HepG2 (cell line): ENCODE data around the gene TMEM271.

Source experiments
- EHMT2 ChIP-seq: fragments of 200-600 bp; sonication (generic); IDR thresholded peaks from 2 replicates; pipeline ENCODE4 v1.7.0; 2017; ENCODE audit warnings: antibody characterized with exemption, low read depth, low read length, borderline replicate concordance
- HDAC1 ChIP-seq: sonication (generic); formaldehyde crosslinking; IDR thresholded peaks from 2 replicates; pipeline ENCODE4 v1.5.1; 2020; ENCODE audit warnings: mild to moderate bottlenecking, missing genetic modification reagents
- HNRNPH1 ChIP-seq: fragments of 200-400 bp; formaldehyde crosslinking; optimal IDR thresholded peaks from 2 replicates; pipeline ENCODE3; 2017; ENCODE audit warnings: mild to moderate bottlenecking, low read depth, low read length
- JARID2 ChIP-seq: sonication (generic); formaldehyde crosslinking; IDR thresholded peaks from 2 replicates; pipeline ENCODE4 v1.8.1; 2023; ENCODE audit warnings: missing genetic modification reagents, inconsistent platforms; ENCODE audit not compliant: insufficient replicate concordance
- NR2F6 ChIP-seq, 2 experiments: IDR thresholded peaks; 2 replicates each; pipeline ENCODE4 v1.6.1; 2016; ENCODE audit warnings: antibody characterized with exemption in 1 of 2, mild to moderate bottlenecking in 1 of 2
- POLR2A ChIP-seq, 2 experiments: IDR thresholded peaks; 2 replicates each; pipeline ENCODE4 v1.6.1; 2011; ENCODE audit warnings: low read depth in 2 of 2, low read length in 2 of 2, mild to moderate bottlenecking in 1 of 2, moderate library complexity in 1 of 2; ENCODE audit not compliant: insufficient read depth in 1 of 2
- SOX13 ChIP-seq, 3 experiments: fragments of 450-650 bp in 1 of 3; sonication (generic) in 1 of 3; formaldehyde crosslinking in 1 of 3; IDR thresholded peaks in 2 of 3; conservative IDR thresholded peaks in 1 of 3; 2 replicates each; pipeline versions ENCODE4 v1.5.0 to v1.6.1; 2016 to 2020; ENCODE audit warnings: antibody characterized with exemption in 1 of 3, mild to moderate bottlenecking in 1 of 3, missing compliant biosample characterization in 1 of 3, missing genetic modification reagents in 1 of 3, moderate library complexity in 1 of 3
- SUZ12 ChIP-seq: fragments of 150-350 bp; IDR thresholded peaks from 2 replicates; pipeline ENCODE4 v1.6.1; 2014; ENCODE audit warnings: low read depth, low read length
- TAF1 ChIP-seq: sonication (generic); formaldehyde crosslinking; IDR thresholded peaks from 2 replicates; pipeline ENCODE4 v1.4.0; 2020; ENCODE audit warnings: missing genetic modification reagents
- ZNF354B ChIP-seq: sonication (generic); formaldehyde crosslinking; IDR thresholded peaks from 2 replicates; pipeline ENCODE4 v1.8.0; 2022; ENCODE audit warnings: mild to moderate bottlenecking, missing genetic modification reagents
- ZXDC ChIP-seq: sonication (generic); formaldehyde crosslinking; IDR thresholded peaks from 2 replicates; pipeline ENCODE4 v1.5.0; 2020; ENCODE audit warnings: mild to moderate bottlenecking, missing genetic modification reagents
- TF ChIP-seq, protein P1 (sequence below): IDR thresholded peaks from 2 replicates; pipeline ENCODE4 v1.6.1; 2012; ENCODE audit warnings: inconsistent platforms

GRCh38 chr4:537436-538264 is 38.4 kb downstream of the TMEM271 start:
- TF ChIP-seq SUZ12 (no peak), NR2F6 (IDR thresholded peaks at IDR 0.05) (no peak), NR2F6 (CRISPR knock-in tag; IDR thresholded peaks at IDR 0.05) (no peak), POLR2A (IDR thresholded peaks at IDR 0.05; ENCODE audit: insufficient read depth in 1 of 2, low read depth in 2 of 2, low read length in 2 of 2) (no peak), HNRNPH1 (no peak), EHMT2 (no peak), HDAC1 (CRISPR knock-in tag) (no peak), SOX13 (IDR thresholded peaks at IDR 0.05) (no peak), SOX13 (CRISPR knock-in tag; conservative IDR thresholded peaks at IDR 0.05 in 1 of 2, IDR thresholded peaks at IDR 0.05 in 1 of 2) (no peak), JARID2 (no peak), TAF1 (CRISPR knock-in tag) (no peak), ZNF354B (CRISPR knock-in tag) (no peak), ZXDC (CRISPR knock-in tag) (no peak)
- TF ChIP-seq, protein P1, sequence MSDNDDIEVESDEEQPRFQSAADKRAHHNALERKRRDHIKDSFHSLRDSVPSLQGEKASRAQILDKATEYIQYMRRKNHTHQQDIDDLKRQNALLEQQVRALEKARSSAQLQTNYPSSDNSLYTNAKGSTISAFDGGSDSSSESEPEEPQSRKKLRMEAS, result no peak
